Measurements from ENCODE around the gene BEND6.

DNA sequence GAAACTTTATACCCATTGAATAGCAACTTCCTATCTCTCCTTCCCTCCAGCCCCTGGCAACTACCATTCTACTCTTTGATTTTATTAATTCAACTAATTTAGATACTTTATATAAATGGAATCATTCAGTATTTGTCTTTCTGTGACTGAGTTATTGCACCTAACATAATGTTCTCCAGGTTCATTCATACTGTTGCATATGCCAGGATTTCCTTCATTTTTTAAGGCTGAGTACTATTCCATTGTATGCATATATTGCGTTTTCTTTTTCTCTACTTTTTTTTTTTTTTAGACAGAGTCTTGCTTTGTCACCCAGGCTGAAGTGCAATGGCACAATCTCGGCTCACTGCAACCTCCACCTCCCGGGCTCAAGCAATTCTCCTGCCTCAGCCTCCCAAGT, 49.5 kb upstream of the BEND6 start:
- TF ChIP-seq, protein P1, sequence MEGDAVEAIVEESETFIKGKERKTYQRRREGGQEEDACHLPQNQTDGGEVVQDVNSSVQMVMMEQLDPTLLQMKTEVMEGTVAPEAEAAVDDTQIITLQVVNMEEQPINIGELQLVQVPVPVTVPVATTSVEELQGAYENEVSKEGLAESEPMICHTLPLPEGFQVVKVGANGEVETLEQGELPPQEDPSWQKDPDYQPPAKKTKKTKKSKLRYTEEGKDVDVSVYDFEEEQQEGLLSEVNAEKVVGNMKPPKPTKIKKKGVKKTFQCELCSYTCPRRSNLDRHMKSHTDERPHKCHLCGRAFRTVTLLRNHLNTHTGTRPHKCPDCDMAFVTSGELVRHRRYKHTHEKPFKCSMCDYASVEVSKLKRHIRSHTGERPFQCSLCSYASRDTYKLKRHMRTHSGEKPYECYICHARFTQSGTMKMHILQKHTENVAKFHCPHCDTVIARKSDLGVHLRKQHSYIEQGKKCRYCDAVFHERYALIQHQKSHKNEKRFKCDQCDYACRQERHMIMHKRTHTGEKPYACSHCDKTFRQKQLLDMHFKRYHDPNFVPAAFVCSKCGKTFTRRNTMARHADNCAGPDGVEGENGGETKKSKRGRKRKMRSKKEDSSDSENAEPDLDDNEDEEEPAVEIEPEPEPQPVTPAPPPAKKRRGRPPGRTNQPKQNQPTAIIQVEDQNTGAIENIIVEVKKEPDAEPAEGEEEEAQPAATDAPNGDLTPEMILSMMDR (IDR thresholded peaks at IDR 0.05), result no peak
- no peak for TF ChIP-seq POLR2A (IDR thresholded peaks at IDR 0.05)

Data from body of pancreas (tissue), 4 donors.